IMR-90 (cell line): ENCODE data around the gene USH2A. TPM values are rescaled to one million over a fixed set of nuclear protein-coding genes. Genes with fewer than 3 reads are reported as not detected.

Experiments used
- ATAC-seq: fragments of 200-7000 bp; cut with Tn5 transposase; 2 replicates; pipeline ENCODE4 v1.9.1; 2020; ENCODE audit warnings: low read depth, mild to moderate bottlenecking, moderate library complexity
- BruUV-seq: library from RNA; stranded (reverse); fragments of 400-500 nt; replicated peaks from 2 replicates; lab custom pipeline; 2021; lab: Mats Ljungman, UMichigan
- CTCF ChIA-PET: fragments of 300-600 bp; formaldehyde crosslinking; extraction: SDS; loops from one replicate; lab custom pipeline; 2021; ENCODE audit warnings: antibody characterized with exemption; lab: Yijun Ruan, JAX
- POLR2A ChIA-PET: fragments of 300-600 bp; sonication (Branson Sonifier 250); formaldehyde crosslinking; loops from one replicate; lab custom pipeline; 2022; ENCODE audit warnings: antibody characterized with exemption; ENCODE audit not compliant: unreplicated experiment; lab: Charles Lee
- DNase-seq: peaks from one replicate; pipeline ENCODE4 v3.0.0; 2013
- H2AFZ ChIP-seq: replicated peaks from 2 replicates; pipeline ENCODE3; 2013; ENCODE audit warnings: low read length, mild to moderate bottlenecking; ENCODE audit not compliant: poor library complexity
- H2AK5ac ChIP-seq: 2 replicates; pipeline ENCODE4 v1.6.1; 2013; ENCODE audit warnings: low read depth, low read length, inconsistent platforms
- H2AK9ac ChIP-seq: replicated peaks from 2 replicates; pipeline ENCODE3; 2013; ENCODE audit warnings: mild to moderate bottlenecking, low read depth, low read length, moderate library complexity; ENCODE audit not compliant: poor library complexity
- H2BK120ac ChIP-seq: 2 replicates; pipeline ENCODE4 v1.6.1; 2013; ENCODE audit warnings: low read depth, low read length, inconsistent platforms
- H2BK15ac ChIP-seq: 3 replicates; pipeline ENCODE4 v1.6.1; 2013; ENCODE audit warnings: low read depth, low read length, inconsistent platforms
- H2BK20ac ChIP-seq: 2 replicates; pipeline ENCODE4 v1.6.1; 2013; ENCODE audit warnings: low read depth, mild to moderate bottlenecking, inconsistent platforms, low read length, moderate library complexity
- H2BK5ac ChIP-seq: 2 replicates; pipeline ENCODE4 v1.6.1; 2013; ENCODE audit warnings: mild to moderate bottlenecking, low read depth, low read length, inconsistent platforms; ENCODE audit not compliant: poor library complexity, severe bottlenecking
- H3K14ac ChIP-seq: replicated peaks from 2 replicates; pipeline ENCODE4 v1.6.1; 2013; ENCODE audit warnings: low read depth, low read length, inconsistent platforms
- H3K18ac ChIP-seq: 2 replicates; pipeline ENCODE4 v1.6.1; 2013; ENCODE audit warnings: low read depth, low read length, control low read depth
- H3K23ac ChIP-seq: 2 replicates; pipeline ENCODE4 v1.6.1; 2013; ENCODE audit warnings: low read depth, low read length, inconsistent platforms
- H3K27ac ChIP-seq: 2 replicates; pipeline ENCODE4 v1.5.1; 2013; ENCODE audit warnings: mild to moderate bottlenecking, control low read depth, low read length; ENCODE audit not compliant: insufficient read depth
- H3K27me3 ChIP-seq: 2 replicates; pipeline ENCODE4 v1.6.1; 2013; ENCODE audit warnings: low read length; ENCODE audit not compliant: control insufficient read depth, insufficient read depth
- H3K36me3 ChIP-seq: 2 replicates; pipeline ENCODE4 v1.6.1; 2013; ENCODE audit warnings: low read length, mixed read lengths; ENCODE audit not compliant: control insufficient read depth, insufficient read depth
- H3K4ac ChIP-seq: 2 replicates; pipeline ENCODE4 v1.6.1; 2013; ENCODE audit warnings: low read depth, low read length, inconsistent platforms
- H3K4me1 ChIP-seq: 2 replicates; pipeline ENCODE4 v1.6.1; 2013; ENCODE audit warnings: low read length, mixed read lengths; ENCODE audit not compliant: control insufficient read depth, insufficient read depth
- H3K4me2 ChIP-seq: 2 replicates; pipeline ENCODE4 v1.6.1; 2013; ENCODE audit warnings: low read depth, mild to moderate bottlenecking, control low read depth, low read length, moderate library complexity
- H3K4me3 ChIP-seq: 2 replicates; pipeline ENCODE4 v1.5.1; 2013; ENCODE audit warnings: low read depth, mild to moderate bottlenecking, control low read depth, low read length, moderate library complexity; ENCODE audit not compliant: insufficient read depth
- H3K56ac ChIP-seq: 2 replicates; pipeline ENCODE4 v1.6.1; 2013; ENCODE audit warnings: low read length, inconsistent platforms; ENCODE audit not compliant: insufficient read depth; ENCODE audit errors: extremely low read depth
- H3K79me1 ChIP-seq, 2 experiments: 2 replicates each; pipeline ENCODE4 v1.6.1; 2013; ENCODE audit warnings: low read length in 2 of 2, inconsistent platforms in 1 of 2, low read depth in 1 of 2
- H3K9ac ChIP-seq: 2 replicates; pipeline ENCODE4 v1.6.1; 2013; ENCODE audit warnings: low read depth, low read length, control low read depth
- H3K9me1 ChIP-seq: 2 replicates; pipeline ENCODE4 v1.6.1; 2013; ENCODE audit warnings: low read length, inconsistent platforms; ENCODE audit not compliant: insufficient read depth
- H3K9me3 ChIP-seq: 2 replicates; pipeline ENCODE4 v1.6.1; 2013; ENCODE audit warnings: low read length; ENCODE audit not compliant: control insufficient read depth, insufficient read depth
- H4K20me1 ChIP-seq: 2 replicates; pipeline ENCODE4 v1.6.1; 2013; ENCODE audit warnings: low read length, inconsistent platforms; ENCODE audit not compliant: insufficient read depth
- H4K5ac ChIP-seq: 2 replicates; pipeline ENCODE4 v1.6.1; 2013; ENCODE audit warnings: mild to moderate bottlenecking, low read depth, low read length, control low read depth
- H4K8ac ChIP-seq, 2 experiments: 2 replicates each; pipeline ENCODE4 v1.6.1; 2013; ENCODE audit warnings: low read depth in 2 of 2, low read length in 2 of 2, control low read depth in 1 of 2, inconsistent platforms in 1 of 2
- H4K91ac ChIP-seq: 2 replicates; pipeline ENCODE4 v1.6.1; 2013; ENCODE audit warnings: low read depth, low read length, inconsistent platforms; ENCODE audit not compliant: insufficient read depth
- CEBPB ChIP-seq: IDR thresholded peaks from 2 replicates; pipeline ENCODE4 v1.6.1; 2012; ENCODE audit warnings: low read depth, low read length, improper control_type of control experiment
- CTCF ChIP-seq: conservative IDR thresholded peaks from 2 replicates; pipeline ENCODE4 v1.5.1; 2012; ENCODE audit warnings: mild to moderate bottlenecking, low read depth, low read length, improper control_type of control experiment
- NFE2L2 ChIP-seq: fragments of 150-350 bp; IDR thresholded peaks from 2 replicates; pipeline ENCODE4 v1.6.1; 2016; ENCODE audit warnings: low read depth, mild to moderate bottlenecking, low read length
- POLR2A ChIP-seq: IDR thresholded peaks from 2 replicates; pipeline ENCODE4 v1.6.1; 2012; ENCODE audit warnings: mild to moderate bottlenecking, low read depth, low read length
- RCOR1 ChIP-seq: IDR thresholded peaks from 2 replicates; pipeline ENCODE4 v1.6.1; 2012; ENCODE audit warnings: mild to moderate bottlenecking, low read length, improper control_type of control experiment; ENCODE audit not compliant: insufficient replicate concordance
- RFX5 ChIP-seq: IDR thresholded peaks from 2 replicates; pipeline ENCODE4 v1.8.0; 2012; ENCODE audit warnings: low read depth, mild to moderate bottlenecking, low read length, moderate library complexity
- WGBS, 2 experiments: methylation state at CpG; one replicate each; pipeline versions ENCODE4 v1.1.5 to v1.1.7; 2013; ENCODE audit warnings: missing lambda C conversion rate in 2 of 2; ENCODE audit not compliant: insufficient read length in 1 of 2; ENCODE audit errors: extremely low coverage in 2 of 2; 5-methylcytosine and 5-hydroxymethylcytosine counted together
- dilution Hi-C: fragments of 300-500 bp; cut with HindIII; formaldehyde crosslinking; loops from one replicate; pipeline ENCODE4 v1.14.3; 2018; ENCODE audit warnings: low sequenced_read_pairs; ENCODE audit not compliant: unreplicated experiment
- in situ Hi-C: fragments of 300-500 bp; cut with MboI; formaldehyde crosslinking; loops from 3 replicates; pipeline ENCODE4 v1.14.3; 2019; ENCODE audit warnings: low sequenced_read_pairs, inconsistent platforms, mixed read lengths
- intact Hi-C: fragments of 100-400 bp; cut with micrococcal nuclease; formaldehyde crosslinking; loops from 2 replicates; pipeline ENCODE4 v1.10.0; 2022
- polyA plus RNA-seq, 3 experiments: library from polyadenylated mRNA; depleted of rRNA; stranded (reverse); fragments of >200 nt; gene quantifications; 2 replicates each; pipeline ENCODE4 v1.2.3, GENCODE V29; 2012; ENCODE audit warnings: low replicate concordance in 1 of 3
- total RNA-seq: library from RNA; depleted of rRNA; stranded (reverse); fragments of >200 nt; gene quantifications from 2 replicates; pipeline ENCODE4 v1.2.3, GENCODE V29; 2012

USH2A gene
- total and polyA plus RNA-seq, 2 of the 4 experiments (the other 2 are of a cell fraction) = under 0.01 to 0.02 TPM

GRCh38 chr1:216222288-216222687 is 201.0 kb downstream of the USH2A start:
- H3K79me1 ChIP-seq = no peaks in the 10 kb centered on the region
- H3K4me1 ChIP-seq = peaks cover 4% of the 10 kb centered on the region; the same call in 1 of the 2 replicates
- H4K91ac ChIP-seq = no peak overlapping the region
- DNase-seq (peak; percentile 24), ATAC-seq (peak; percentile 51)
- in situ Hi-C loops = no loop called here
- H4K5ac ChIP-seq = 0 out of 2 replicates have a peak overlapping the region, but pooled peaks have one; percentile 2
- no peak overlapping the region for H2AK5ac ChIP-seq
- H2BK5ac ChIP-seq = peak overlapping the region; percentile 90
- ChIA-PET CTCF (interaction anchor here (1.2 to 1.8 kb wide), 6 partner anchors 11 to 540 kb away, joined by 3 to 6 read pairs (median 4); no protein-coding TSS in a partner anchor), POLR2A (no interaction called here)
- H3K27me3 ChIP-seq = no peaks in the 10 kb centered on the region
- 0 out of 2 replicates have a peak, but pooled peaks cover 3% of the 10 kb centered on the region for H3K9me3 ChIP-seq
- H3K4me2 ChIP-seq = no peak overlapping the region
- BruUV-seq = no TSS peak
- H3K9me1 ChIP-seq = no peaks in the 10 kb centered on the region
- H3K27ac ChIP-seq = peak overlapping the region; percentile 78; the same call in 1 of the 2 replicates
- intact Hi-C loops = loop anchor here (5.0 kb wide), 2 partner anchors 500 to 520 kb away; partner anchors contain the start of gene ESRRG
- H2BK15ac ChIP-seq = no peak overlapping the region
- dilution Hi-C loops = no loop called here
- peak overlapping the region; percentile 40 for H3K18ac ChIP-seq
- 0 out of 2 replicates have a peak overlapping the region, but pooled peaks have one; percentile 19 for H3K4ac ChIP-seq
- H4K20me1 ChIP-seq = no peaks in the 10 kb centered on the region
- H2BK20ac ChIP-seq = no peak overlapping the region
- TF ChIP-seq RFX5 = no peak
- no peak for TF ChIP-seq POLR2A
- no peak for TF ChIP-seq RCOR1
- TF ChIP-seq NFE2L2 = no peak
- TF ChIP-seq CEBPB = no peak
- TF ChIP-seq CTCF = no peak
- no peak overlapping the region for H2AK9ac ChIP-seq
- no CpG with 5 or more reads among the region's 2 CpGs for WGBS, 2 experiments
- H3K36me3 ChIP-seq = no peaks in the 10 kb centered on the region
- H2AFZ ChIP-seq = no peak overlapping the region
- H4K8ac ChIP-seq = peak overlapping the region in 1 of 2 experiments; percentile 47; a peak in 2 of 4 replicates
- H3K4me3 ChIP-seq = no peak overlapping the region
- no peak overlapping the region for H3K23ac ChIP-seq
- H3K9ac ChIP-seq = no peak overlapping the region
- H2BK120ac ChIP-seq = peak overlapping the region; percentile 5; the same call in 1 of the 2 replicates
- no peak overlapping the region; the same call in 1 of the 2 replicates for H3K56ac ChIP-seq
- H3K14ac ChIP-seq = 0 out of 2 replicates have a peak overlapping the region, but pooled peaks have one; percentile 6
